ENCODE data around the gene STRADB. TPM values are rescaled to one million over a fixed set of nuclear protein-coding genes. Genes with fewer than 3 reads are reported as not detected.

The STRADB gene
- total and polyA plus RNA-seq, 2 experiments from 2014 or later = 35.9 to 37.1 TPM

DNA sequence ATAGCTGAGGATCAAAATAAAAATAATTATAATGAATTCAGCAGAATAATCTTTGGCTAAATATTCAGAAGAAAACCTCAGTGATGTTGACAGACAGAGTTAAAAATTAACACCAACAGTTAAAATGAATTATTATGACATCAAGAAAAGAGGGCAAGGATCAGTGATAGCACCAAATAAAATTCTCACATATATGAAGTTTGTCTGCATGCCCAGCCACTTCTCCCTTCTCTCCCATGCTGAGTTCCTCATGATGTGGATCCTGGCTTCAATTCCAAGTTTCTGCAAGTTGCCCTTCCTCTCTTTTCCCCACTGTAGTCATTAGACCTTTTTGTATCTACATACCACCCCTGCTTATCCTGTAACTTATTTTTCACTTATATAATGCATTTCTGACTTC is 6.8 kb downstream of the STRADB start:
- H3F3A ChIP-seq (replicated peaks; ENCODE audit: low read depth) = no peaks in the 10 kb centered on the region
- no peaks in the 10 kb centered on the region for H3K9me3 Mint-ChIP-seq
- H3K4me1 Mint-ChIP-seq = peaks cover 4% of the 10 kb centered on the region
- H4K20me1 ChIP-seq (replicated peaks; ENCODE audit: insufficient read depth) = no peaks in the 10 kb centered on the region
- no peak overlapping the region for H3K4me2 ChIP-seq
- TF ChIP-seq JUNB (IDR thresholded peaks at IDR 0.05; ENCODE audit: unreplicated experiment) = no peak
- TF ChIP-seq, protein P1, sequence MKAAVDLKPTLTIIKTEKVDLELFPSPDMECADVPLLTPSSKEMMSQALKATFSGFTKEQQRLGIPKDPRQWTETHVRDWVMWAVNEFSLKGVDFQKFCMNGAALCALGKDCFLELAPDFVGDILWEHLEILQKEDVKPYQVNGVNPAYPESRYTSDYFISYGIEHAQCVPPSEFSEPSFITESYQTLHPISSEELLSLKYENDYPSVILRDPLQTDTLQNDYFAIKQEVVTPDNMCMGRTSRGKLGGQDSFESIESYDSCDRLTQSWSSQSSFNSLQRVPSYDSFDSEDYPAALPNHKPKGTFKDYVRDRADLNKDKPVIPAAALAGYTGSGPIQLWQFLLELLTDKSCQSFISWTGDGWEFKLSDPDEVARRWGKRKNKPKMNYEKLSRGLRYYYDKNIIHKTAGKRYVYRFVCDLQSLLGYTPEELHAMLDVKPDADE (IDR thresholded peaks at IDR 0.05) = no peak
- TF ChIP-seq EZH2phosphoT487 (IDR thresholded peaks at IDR 0.05; ENCODE audit: unreplicated experiment) = no peak
- no peak for TF ChIP-seq ZNF331 (CRISPR knock-in tag; IDR thresholded peaks at IDR 0.05; ENCODE audit: low read depth)
- no peak for TF ChIP-seq EZH2 (IDR thresholded peaks at IDR 0.05; ENCODE audit: low read depth, unreplicated experiment)
- no peak for DNase-seq (ENCODE audit: low spot score)
- H3K27ac Mint-ChIP-seq = no peak overlapping the region
- no peak overlapping the region for H3K27ac ChIP-seq (ENCODE audit: low read depth)
- H3K36me3 ChIP-seq (ENCODE audit: insufficient read depth) = no peaks in the 10 kb centered on the region; the same call in 1 of the 2 replicates
- no peaks in the 10 kb centered on the region for H3K27me3 Mint-ChIP-seq (ENCODE audit: insufficient read depth, low read depth, poor library complexity)
- H3K27me3 ChIP-seq (ENCODE audit: insufficient read depth) = no peaks in the 10 kb centered on the region
- H3K4me1 ChIP-seq (ENCODE audit: insufficient read depth) = no peaks in the 10 kb centered on the region; the same call in 1 of the 2 replicates
- H3K9me2 ChIP-seq (ENCODE audit: insufficient read depth) = no peaks in the 10 kb centered on the region
- no peak for ATAC-seq
- no peak overlapping the region for H2AFZ ChIP-seq
- H3K79me2 ChIP-seq (replicated peaks; ENCODE audit: insufficient read depth) = no peaks in the 10 kb centered on the region
- no peak overlapping the region for H3K4me3 Mint-ChIP-seq
- H3K4me3 ChIP-seq = no peak overlapping the region
- H3K36me3 Mint-ChIP-seq (ENCODE audit: low read depth) = peaks cover 17% of the 10 kb centered on the region

DNA sequence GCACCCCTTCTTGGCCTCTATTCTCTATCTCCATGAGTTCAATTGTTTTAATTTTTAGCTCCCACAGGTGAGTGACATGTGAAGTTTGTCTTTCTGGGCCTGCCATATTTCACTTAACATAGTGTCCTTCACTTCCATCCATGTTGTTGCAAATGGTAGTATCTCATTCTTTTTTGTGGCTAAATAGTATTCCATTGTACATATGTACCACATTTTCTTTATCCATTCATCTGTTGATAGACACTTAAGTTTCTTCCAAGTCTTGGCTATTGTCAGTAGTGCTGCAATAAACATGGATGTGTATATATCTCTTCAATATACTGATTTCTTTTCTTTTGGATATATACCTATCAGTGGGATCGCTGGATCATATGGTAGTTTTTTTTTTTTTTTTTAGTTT is 9.0 kb downstream of the STRADB start:
- no peak overlapping the region for H3K4me3 ChIP-seq
- Mint-ChIP-seq H3K4me1 (no peaks in the 10 kb centered on the region), H3K4me3 (no peak overlapping the region), H3K9me3 (no peaks in the 10 kb centered on the region), H3K36me3 (ENCODE audit: low read depth) (peaks cover 20% of the 10 kb centered on the region), H3K27ac (no peak overlapping the region), H3K27me3 (ENCODE audit: insufficient read depth, low read depth, poor library complexity) (no peaks in the 10 kb centered on the region)
- H3K27ac ChIP-seq (ENCODE audit: low read depth) = no peak overlapping the region
- H3K4me1 ChIP-seq (ENCODE audit: insufficient read depth) = no peaks in the 10 kb centered on the region
- no peaks in the 10 kb centered on the region for H3K9me2 ChIP-seq (ENCODE audit: insufficient read depth)
- H3K4me2 ChIP-seq = no peak overlapping the region
- H3K27me3 ChIP-seq (ENCODE audit: insufficient read depth) = no peaks in the 10 kb centered on the region
- no peak for ATAC-seq
- DNase-seq (ENCODE audit: low spot score) = no peak
- H2AFZ ChIP-seq = no peak overlapping the region
- H3F3A ChIP-seq (replicated peaks; ENCODE audit: low read depth) = no peaks in the 10 kb centered on the region
- H3K36me3 ChIP-seq (ENCODE audit: insufficient read depth) = no peaks in the 10 kb centered on the region; the same call in 1 of the 2 replicates
- no peaks in the 10 kb centered on the region for H3K79me2 ChIP-seq (replicated peaks; ENCODE audit: insufficient read depth)
- no peaks in the 10 kb centered on the region for H4K20me1 ChIP-seq (replicated peaks; ENCODE audit: insufficient read depth)
- TF ChIP-seq ZNF331 (CRISPR knock-in tag; IDR thresholded peaks at IDR 0.05; ENCODE audit: low read depth) = no peak
- TF ChIP-seq, protein P2, sequence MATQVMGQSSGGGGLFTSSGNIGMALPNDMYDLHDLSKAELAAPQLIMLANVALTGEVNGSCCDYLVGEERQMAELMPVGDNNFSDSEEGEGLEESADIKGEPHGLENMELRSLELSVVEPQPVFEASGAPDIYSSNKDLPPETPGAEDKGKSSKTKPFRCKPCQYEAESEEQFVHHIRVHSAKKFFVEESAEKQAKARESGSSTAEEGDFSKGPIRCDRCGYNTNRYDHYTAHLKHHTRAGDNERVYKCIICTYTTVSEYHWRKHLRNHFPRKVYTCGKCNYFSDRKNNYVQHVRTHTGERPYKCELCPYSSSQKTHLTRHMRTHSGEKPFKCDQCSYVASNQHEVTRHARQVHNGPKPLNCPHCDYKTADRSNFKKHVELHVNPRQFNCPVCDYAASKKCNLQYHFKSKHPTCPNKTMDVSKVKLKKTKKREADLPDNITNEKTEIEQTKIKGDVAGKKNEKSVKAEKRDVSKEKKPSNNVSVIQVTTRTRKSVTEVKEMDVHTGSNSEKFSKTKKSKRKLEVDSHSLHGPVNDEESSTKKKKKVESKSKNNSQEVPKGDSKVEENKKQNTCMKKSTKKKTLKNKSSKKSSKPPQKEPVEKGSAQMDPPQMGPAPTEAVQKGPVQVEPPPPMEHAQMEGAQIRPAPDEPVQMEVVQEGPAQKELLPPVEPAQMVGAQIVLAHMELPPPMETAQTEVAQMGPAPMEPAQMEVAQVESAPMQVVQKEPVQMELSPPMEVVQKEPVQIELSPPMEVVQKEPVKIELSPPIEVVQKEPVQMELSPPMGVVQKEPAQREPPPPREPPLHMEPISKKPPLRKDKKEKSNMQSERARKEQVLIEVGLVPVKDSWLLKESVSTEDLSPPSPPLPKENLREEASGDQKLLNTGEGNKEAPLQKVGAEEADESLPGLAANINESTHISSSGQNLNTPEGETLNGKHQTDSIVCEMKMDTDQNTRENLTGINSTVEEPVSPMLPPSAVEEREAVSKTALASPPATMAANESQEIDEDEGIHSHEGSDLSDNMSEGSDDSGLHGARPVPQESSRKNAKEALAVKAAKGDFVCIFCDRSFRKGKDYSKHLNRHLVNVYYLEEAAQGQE (IDR thresholded peaks at IDR 0.05; ENCODE audit: unreplicated experiment) = no peak
- no peak for TF ChIP-seq EZH2 (IDR thresholded peaks at IDR 0.05; ENCODE audit: low read depth, unreplicated experiment)
- TF ChIP-seq, protein P3, sequence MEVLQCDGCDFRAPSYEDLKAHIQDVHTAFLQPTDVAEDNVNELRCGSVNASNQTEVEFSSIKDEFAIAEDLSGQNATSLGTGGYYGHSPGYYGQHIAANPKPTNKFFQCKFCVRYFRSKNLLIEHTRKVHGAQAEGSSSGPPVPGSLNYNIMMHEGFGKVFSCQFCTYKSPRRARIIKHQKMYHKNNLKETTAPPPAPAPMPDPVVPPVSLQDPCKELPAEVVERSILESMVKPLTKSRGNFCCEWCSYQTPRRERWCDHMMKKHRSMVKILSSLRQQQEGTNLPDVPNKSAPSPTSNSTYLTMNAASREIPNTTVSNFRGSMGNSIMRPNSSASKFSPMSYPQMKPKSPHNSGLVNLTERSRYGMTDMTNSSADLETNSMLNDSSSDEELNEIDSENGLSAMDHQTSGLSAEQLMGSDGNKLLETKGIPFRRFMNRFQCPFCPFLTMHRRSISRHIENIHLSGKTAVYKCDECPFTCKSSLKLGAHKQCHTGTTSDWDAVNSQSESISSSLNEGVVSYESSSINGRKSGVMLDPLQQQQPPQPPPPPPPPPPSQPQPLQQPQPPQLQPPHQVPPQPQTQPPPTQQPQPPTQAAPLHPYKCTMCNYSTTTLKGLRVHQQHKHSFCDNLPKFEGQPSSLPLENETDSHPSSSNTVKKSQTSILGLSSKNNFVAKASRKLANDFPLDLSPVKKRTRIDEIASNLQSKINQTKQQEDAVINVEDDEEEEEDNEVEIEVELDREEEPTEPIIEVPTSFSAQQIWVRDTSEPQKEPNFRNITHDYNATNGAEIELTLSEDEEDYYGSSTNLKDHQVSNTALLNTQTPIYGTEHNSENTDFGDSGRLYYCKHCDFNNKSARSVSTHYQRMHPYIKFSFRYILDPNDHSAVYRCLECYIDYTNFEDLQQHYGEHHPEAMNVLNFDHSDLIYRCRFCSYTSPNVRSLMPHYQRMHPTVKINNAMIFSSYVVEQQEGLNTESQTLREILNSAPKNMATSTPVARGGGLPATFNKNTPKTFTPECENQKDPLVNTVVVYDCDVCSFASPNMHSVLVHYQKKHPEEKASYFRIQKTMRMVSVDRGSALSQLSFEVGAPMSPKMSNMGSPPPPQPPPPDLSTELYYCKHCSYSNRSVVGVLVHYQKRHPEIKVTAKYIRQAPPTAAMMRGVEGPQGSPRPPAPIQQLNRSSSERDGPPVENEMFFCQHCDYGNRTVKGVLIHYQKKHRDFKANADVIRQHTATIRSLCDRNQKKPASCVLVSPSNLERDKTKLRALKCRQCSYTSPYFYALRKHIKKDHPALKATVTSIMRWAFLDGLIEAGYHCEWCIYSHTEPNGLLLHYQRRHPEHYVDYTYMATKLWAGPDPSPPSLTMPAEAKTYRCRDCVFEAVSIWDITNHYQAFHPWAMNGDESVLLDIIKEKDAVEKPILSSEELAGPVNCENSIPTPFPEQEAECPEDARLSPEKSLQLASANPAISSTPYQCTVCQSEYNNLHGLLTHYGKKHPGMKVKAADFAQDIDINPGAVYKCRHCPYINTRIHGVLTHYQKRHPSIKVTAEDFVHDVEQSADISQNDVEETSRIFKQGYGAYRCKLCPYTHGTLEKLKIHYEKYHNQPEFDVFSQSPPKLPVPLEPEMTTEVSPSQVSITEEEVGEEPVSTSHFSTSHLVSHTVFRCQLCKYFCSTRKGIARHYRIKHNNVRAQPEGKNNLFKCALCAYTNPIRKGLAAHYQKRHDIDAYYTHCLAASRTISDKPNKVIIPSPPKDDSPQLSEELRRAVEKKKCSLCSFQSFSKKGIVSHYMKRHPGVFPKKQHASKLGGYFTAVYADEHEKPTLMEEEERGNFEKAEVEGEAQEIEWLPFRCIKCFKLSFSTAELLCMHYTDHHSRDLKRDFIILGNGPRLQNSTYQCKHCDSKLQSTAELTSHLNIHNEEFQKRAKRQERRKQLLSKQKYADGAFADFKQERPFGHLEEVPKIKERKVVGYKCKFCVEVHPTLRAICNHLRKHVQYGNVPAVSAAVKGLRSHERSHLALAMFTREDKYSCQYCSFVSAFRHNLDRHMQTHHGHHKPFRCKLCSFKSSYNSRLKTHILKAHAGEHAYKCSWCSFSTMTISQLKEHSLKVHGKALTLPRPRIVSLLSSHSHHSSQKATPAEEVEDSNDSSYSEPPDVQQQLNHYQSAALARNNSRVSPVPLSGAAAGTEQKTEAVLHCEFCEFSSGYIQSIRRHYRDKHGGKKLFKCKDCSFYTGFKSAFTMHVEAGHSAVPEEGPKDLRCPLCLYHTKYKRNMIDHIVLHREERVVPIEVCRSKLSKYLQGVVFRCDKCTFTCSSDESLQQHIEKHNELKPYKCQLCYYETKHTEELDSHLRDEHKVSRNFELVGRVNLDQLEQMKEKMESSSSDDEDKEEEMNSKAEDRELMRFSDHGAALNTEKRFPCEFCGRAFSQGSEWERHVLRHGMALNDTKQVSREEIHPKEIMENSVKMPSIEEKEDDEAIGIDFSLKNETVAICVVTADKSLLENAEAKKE (CRISPR knock-in tag; IDR thresholded peaks at IDR 0.05) = no peak
- TF ChIP-seq STAT1 (IDR thresholded peaks at IDR 0.05; ENCODE audit: unreplicated experiment) = no peak
- TF ChIP-seq CREB1 (CRISPR knock-in tag; IDR thresholded peaks at IDR 0.05; ENCODE audit: low read depth) = no peak
- no peak for TF ChIP-seq NANOG (IDR thresholded peaks at IDR 0.05; ENCODE audit: borderline replicate concordance)
- no peak for TF ChIP-seq ZNF114 (CRISPR knock-in tag; IDR thresholded peaks at IDR 0.05)
